Measurements from ENCODE around the gene ACACA.

The ACACA gene

DNA sequence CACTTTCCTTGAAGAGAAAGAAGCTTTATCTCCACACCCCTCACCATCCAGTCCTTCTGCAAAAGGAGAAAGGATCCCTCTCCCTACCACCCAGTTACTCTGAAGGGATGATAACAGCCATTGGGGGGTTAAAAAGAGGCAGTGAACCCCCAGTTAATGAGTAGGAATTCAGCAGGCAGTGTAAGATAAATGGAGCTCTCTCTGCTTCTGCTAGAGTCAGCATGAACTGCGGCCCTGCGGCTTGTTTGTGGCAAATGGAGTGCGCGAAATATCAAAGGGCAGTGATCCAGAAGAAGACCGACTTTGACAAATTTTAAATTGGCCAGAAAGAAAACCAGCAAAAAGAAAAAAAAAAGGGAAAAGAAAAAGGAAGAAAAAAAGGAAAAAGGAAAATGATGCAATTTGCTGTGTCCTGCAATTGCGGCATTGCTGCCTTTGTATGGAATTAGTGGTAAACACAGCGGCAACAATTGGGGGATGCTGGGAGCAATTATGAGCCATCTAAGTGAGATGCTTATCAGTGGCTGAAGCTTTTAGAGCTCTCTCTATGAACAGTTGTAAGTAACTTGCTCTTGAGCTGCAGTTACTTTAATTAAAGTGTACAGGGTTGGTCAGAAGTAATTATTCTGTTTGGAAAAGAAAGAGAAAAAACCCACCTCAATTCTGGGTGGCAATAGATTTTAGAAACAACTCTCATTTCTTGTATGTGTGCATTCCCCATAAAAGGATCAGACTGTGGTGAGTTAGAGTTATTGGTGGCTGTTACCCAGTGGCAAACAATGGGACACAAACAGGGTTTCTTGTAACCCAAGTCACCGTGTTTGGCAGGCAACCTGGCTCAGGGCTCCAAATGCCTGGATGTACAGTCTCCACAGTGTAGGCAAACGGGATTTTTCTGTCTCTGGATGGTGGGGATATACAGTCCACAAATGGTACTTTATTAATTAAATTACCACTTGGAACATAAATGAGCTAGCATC lies 296.6 kb downstream of the ACACA start:
- DNase-seq (ENCODE audit: low spot score) = no peak
- H3K36me3 ChIP-seq (ENCODE audit: low read depth) = peaks cover 87% of the 10 kb centered on the region
- H3K27ac ChIP-seq (ENCODE audit: poor library complexity, severe bottlenecking) = no peak overlapping the region
- H3K4me3 ChIP-seq (ENCODE audit: severe bottlenecking) = no peak overlapping the region
- H3K9me3 ChIP-seq (ENCODE audit: severe bottlenecking) = no peaks in the 10 kb centered on the region
- no peak for ATAC-seq (ENCODE audit: low read depth)
- TF ChIP-seq, protein P1, sequence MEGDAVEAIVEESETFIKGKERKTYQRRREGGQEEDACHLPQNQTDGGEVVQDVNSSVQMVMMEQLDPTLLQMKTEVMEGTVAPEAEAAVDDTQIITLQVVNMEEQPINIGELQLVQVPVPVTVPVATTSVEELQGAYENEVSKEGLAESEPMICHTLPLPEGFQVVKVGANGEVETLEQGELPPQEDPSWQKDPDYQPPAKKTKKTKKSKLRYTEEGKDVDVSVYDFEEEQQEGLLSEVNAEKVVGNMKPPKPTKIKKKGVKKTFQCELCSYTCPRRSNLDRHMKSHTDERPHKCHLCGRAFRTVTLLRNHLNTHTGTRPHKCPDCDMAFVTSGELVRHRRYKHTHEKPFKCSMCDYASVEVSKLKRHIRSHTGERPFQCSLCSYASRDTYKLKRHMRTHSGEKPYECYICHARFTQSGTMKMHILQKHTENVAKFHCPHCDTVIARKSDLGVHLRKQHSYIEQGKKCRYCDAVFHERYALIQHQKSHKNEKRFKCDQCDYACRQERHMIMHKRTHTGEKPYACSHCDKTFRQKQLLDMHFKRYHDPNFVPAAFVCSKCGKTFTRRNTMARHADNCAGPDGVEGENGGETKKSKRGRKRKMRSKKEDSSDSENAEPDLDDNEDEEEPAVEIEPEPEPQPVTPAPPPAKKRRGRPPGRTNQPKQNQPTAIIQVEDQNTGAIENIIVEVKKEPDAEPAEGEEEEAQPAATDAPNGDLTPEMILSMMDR (IDR thresholded peaks at IDR 0.05; ENCODE audit: poor library complexity, severe bottlenecking) = no peak
- no peaks in the 10 kb centered on the region for H3K27me3 ChIP-seq (ENCODE audit: insufficient read depth, poor library complexity, severe bottlenecking)
- no peaks in the 10 kb centered on the region for H3K4me1 ChIP-seq (ENCODE audit: insufficient read depth, poor library complexity, severe bottlenecking)

DNA sequence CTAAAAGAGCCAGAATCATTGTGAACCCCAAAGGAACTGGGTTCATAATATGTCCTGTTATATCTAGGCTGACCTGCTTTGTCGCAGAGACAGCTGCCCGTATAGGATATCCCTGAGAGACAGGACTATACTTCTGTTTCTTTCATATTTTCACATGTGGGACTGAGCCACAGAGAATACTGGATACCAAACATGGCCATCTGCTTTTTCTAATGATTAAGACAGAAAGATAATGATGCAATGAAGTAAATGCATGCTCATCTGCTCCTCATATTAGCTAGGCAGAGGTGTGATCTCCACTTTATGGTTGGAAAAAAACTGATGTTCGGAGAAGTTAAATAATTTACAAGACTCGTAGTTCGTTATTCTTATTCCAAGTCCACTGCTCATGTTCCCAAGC lies 297.5 kb downstream of the ACACA start:
- DNase-seq (ENCODE audit: low spot score) = no peak
- peaks cover 86% of the 10 kb centered on the region for H3K36me3 ChIP-seq (ENCODE audit: low read depth)
- TF ChIP-seq, protein P1 (IDR thresholded peaks at IDR 0.05; ENCODE audit: poor library complexity, severe bottlenecking) = no peak
- ATAC-seq (ENCODE audit: low read depth) = no peak
- no peaks in the 10 kb centered on the region for H3K9me3 ChIP-seq (ENCODE audit: severe bottlenecking)
- H3K4me3 ChIP-seq (ENCODE audit: severe bottlenecking) = no peak overlapping the region
- no peaks in the 10 kb centered on the region for H3K27me3 ChIP-seq (ENCODE audit: insufficient read depth, poor library complexity, severe bottlenecking)
- no peak overlapping the region for H3K27ac ChIP-seq (ENCODE audit: poor library complexity, severe bottlenecking)
- no peaks in the 10 kb centered on the region for H3K4me1 ChIP-seq (ENCODE audit: insufficient read depth, poor library complexity, severe bottlenecking)

DNA sequence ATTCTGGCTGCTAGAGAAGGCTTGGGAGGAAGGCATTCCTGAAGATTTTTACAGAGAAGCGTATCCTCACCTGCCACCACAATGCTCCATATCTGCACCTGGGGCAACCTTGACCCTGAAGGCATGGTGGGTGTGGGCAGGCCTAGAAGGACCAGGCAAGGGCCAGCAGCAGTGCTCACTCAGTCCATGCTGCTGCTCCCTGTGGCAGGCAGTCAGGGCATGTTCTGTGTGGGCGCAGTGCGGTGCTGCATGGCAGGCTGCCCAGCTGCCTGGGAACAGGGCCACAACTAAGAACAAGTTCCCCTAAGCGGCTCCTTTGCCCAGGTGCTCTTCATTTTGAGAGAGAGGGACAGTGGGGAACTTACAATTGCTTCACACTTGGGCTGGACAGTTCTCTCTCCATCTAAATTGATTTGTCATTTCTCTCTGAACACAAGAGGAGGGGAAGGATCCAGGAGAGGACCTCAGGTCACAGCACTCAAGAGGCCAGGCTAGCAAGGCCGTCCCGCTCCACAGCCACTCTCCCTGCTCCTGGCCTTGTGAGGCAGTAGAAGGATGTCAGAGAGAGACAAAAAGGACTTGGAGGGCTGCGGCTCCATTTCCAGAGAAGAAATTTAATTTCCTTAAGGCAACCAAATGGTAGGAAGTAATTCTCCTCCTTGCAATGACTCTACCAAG lies 299.1 kb downstream of the ACACA start:
- no peaks in the 10 kb centered on the region for H3K27me3 ChIP-seq (ENCODE audit: insufficient read depth, poor library complexity, severe bottlenecking)
- H3K4me3 ChIP-seq (ENCODE audit: severe bottlenecking) = no peak overlapping the region
- no peak for DNase-seq (ENCODE audit: low spot score)
- H3K27ac ChIP-seq (ENCODE audit: poor library complexity, severe bottlenecking) = no peak overlapping the region
- H3K4me1 ChIP-seq (ENCODE audit: insufficient read depth, poor library complexity, severe bottlenecking) = no peaks in the 10 kb centered on the region
- H3K9me3 ChIP-seq (ENCODE audit: severe bottlenecking) = no peaks in the 10 kb centered on the region
- no peak; the same call in 2 of the 3 replicates for ATAC-seq (ENCODE audit: low read depth)
- TF ChIP-seq, protein P1 (IDR thresholded peaks at IDR 0.05; ENCODE audit: poor library complexity, severe bottlenecking) = no peak
- peaks cover 86% of the 10 kb centered on the region for H3K36me3 ChIP-seq (ENCODE audit: low read depth)

DNA sequence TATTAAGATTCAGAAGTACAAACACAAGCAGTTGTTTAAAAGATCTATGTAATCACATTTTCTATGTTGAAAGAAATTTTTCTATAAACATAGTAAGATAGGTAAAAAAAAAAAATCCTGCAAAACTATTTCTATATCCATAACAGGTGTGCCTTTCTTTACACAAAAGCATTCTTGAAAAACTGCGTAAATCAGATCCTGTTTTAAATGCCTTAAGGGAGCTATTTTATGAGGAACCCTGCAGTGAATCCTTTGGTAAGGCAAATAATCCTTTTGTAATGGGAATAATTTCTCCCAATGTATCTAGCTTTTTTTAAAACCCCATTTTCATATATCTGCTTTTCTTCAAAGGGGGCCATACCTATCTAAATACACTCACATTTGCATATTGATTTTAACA lies 300.6 kb downstream of the ACACA start:
- H3K27ac ChIP-seq (ENCODE audit: poor library complexity, severe bottlenecking) = no peak overlapping the region
- H3K9me3 ChIP-seq (ENCODE audit: severe bottlenecking) = no peaks in the 10 kb centered on the region
- ATAC-seq (ENCODE audit: low read depth) = no peak
- H3K36me3 ChIP-seq (ENCODE audit: low read depth) = peaks cover 82% of the 10 kb centered on the region
- no peak overlapping the region for H3K4me3 ChIP-seq (ENCODE audit: severe bottlenecking)
- H3K27me3 ChIP-seq (ENCODE audit: insufficient read depth, poor library complexity, severe bottlenecking) = no peaks in the 10 kb centered on the region
- no peaks in the 10 kb centered on the region for H3K4me1 ChIP-seq (ENCODE audit: insufficient read depth, poor library complexity, severe bottlenecking)
- DNase-seq (ENCODE audit: low spot score) = no peak
- TF ChIP-seq, protein P1 (IDR thresholded peaks at IDR 0.05; ENCODE audit: poor library complexity, severe bottlenecking) = no peak
